ENCODE measurements around the gene STRA6.

DNA sequence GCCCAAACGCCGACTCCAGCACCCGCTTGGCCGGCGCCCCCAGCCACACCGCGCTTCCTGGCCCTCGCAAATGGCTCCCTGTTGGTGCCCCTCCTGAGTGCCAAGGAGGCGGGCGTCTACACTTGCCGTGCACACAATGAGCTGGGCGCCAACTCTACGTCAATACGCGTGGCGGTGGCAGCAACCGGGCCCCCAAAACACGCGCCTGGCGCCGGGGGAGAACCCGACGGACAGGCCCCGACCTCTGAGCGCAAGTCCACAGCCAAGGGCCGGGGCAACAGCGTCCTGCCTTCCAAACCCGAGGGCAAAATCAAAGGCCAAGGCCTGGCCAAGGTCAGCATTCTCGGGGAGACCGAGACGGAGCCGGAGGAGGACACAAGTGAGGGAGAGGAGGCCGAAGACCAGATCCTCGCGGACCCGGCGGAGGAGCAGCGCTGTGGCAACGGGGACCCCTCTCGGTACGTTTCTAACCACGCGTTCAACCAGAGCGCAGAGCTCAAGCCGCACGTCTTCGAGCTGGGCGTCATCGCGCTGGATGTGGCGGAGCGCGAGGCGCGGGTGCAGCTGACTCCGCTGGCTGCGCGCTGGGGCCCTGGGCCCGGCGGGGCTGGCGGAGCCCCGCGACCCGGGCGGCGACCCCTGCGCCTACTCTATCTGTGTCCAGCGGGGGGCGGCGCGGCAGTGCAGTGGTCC lies 68.7 kb downstream of the STRA6 start:
- TF ChIP-seq CTCF (IDR thresholded peaks at IDR 0.05) (no peak), POLR2A (IDR thresholded peaks at IDR 0.05; ENCODE audit: low read depth) (no peak), POLR2AphosphoS5 (IDR thresholded peaks at IDR 0.05) (no peak), EP300 (IDR thresholded peaks at IDR 0.05) (no peak)

Data from esophagus muscularis mucosa (tissue), 4 donors.